Fibroblast of pulmonary artery (primary cell): ENCODE measurements around the gene HINFP.

Source experiments
- DNase-seq: peaks from one replicate; pipeline ENCODE4 v3.0.0-alpha.2; 2010; ENCODE audit warnings: low read depth
- H3K4me3 ChIP-seq: replicated peaks from 2 replicates; pipeline ENCODE4 v1.5.1; 2011; ENCODE audit warnings: low read depth, mild to moderate bottlenecking, control low read depth, low read length, moderate library complexity
- CTCF ChIP-seq: IDR thresholded peaks from 2 replicates; pipeline ENCODE4 v1.5.1; 2011; ENCODE audit warnings: mild to moderate bottlenecking, control low read depth, low read length, inconsistent platforms; ENCODE audit errors: missing control alignments

HINFP gene

DNA sequence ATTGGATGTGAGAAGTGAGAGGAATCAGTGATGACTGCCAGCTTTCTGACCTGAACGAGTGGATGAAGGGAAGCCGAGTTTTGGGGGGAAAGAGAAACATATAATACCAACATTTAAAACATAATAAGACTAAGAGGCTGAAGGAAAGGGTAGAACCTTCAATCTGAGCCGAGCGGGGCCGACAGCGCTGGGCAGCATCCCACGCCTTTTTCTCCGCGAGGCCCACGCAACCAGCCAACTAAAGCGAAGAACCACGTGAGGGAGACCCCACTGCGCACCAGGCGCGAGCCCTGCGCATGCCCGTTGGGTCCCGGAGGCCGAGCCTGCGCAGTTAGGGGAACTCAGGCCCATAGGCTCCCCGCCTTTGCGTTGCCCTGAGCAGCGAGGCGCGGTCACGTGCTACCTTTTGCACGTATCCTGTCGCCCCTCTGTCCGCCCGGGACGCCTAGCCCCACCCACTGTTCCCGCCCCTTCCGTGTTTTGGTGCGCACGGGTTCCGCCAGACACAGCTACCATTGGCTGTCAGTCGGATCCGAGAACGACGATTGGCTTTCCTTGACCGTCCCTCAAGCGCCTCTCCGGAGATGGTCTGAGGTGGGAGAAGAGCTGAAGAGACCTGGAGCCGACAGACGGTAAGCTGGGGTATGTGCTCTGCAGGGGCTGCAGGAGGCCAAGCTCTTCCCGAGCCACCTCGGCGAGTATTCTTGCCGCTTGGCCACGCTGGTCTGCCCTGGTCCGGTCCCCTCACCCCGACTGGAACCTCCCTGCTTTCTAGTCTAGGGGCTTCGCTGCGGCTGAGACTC is at the start of gene HINFP:
HINFP (plus strand) TSS at position 573 of the 803 bp plus-strand sequence. CDS start 5,365 bp downstream, outside the sequence.
- peak; percentile 99 for DNase-seq
- H3K4me3 ChIP-seq = peak within 1 kb of the TSS; percentile 71
- TF ChIP-seq CTCF = no peak

DNA sequence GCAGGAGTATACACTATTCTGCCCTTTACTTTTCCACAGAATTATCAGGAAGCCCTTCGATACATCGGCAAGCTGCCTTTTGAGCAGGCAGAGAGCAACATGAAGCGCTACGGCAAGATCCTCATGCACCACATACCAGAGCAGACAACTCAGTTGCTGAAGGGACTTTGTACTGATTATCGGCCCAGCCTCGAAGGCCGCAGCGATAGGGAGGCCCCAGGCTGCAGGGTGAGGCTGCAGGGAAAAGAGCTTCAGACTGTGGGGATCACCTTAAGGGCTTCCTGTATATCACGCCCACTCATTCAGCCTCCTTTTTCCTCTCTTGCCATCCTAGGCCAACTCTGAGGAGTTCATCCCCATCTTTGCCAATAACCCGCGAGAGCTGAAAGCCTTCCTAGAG is 43.5 kb upstream of the HINFP start:
- DNase-seq = no peak
- H3K4me3 ChIP-seq = no peak overlapping the region
- no peak for TF ChIP-seq CTCF

GRCh38 chr11:119078675-119079420 is 42.5 kb upstream of the HINFP start:
- H3K4me3 ChIP-seq = no peak overlapping the region
- DNase-seq = no peak
- no peak for TF ChIP-seq CTCF

- DNase-seq = no peak
- no peak overlapping the region for H3K4me3 ChIP-seq
- no peak for TF ChIP-seq CTCF
Observed at GRCh38 chr11:119081682-119082260, 39.6 kb upstream of the HINFP start.

GRCh38 chr11:119084663-119085436 is 36.5 kb upstream of the HINFP start, which contains the start of gene HMBS:
Gene HMBS, plus strand, starts transcription at chr11:119084881. Its CDS starts 153 bp downstream, at chr11:119085034.
- TF ChIP-seq CTCF = no peak
- peak within 1 kb of the TSS; percentile 93 for H3K4me3 ChIP-seq
- DNase-seq = peak; percentile 96

DNA sequence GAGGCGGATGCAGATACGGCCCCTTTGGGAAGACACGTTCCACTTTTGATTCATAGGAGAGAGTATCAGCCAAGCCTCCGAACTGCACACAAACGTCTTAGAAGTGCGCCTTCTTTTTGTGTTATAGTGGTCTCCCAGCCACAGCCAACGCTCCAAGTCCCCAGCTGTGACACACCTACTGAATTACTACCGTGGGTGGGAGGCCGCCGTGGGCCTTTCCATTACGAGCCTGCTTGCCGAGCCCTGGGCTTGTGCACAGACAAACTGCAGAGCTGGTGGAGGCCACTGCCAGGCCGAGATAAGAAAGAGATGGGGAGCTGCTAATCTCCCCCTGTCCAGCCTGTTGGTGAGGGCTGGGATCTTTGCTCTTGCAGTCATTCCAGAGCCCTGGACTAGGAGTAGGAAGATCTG is 35.9 kb upstream of the HINFP start:
- no peak for TF ChIP-seq CTCF
- DNase-seq = no peak
- H3K4me3 ChIP-seq = peak overlapping the region; percentile 93
